Measurements from ENCODE around the gene CDC73. TPM values are rescaled to one million over a fixed set of nuclear protein-coding genes. Genes with fewer than 3 reads are reported as not detected.

The CDC73 gene
- total and polyA plus RNA-seq, 2 of the 13 experiments (the other 11 are each of a cell fraction or from before 2014, with no cell fraction given) = 20.2 to 26.3 TPM

DNA sequence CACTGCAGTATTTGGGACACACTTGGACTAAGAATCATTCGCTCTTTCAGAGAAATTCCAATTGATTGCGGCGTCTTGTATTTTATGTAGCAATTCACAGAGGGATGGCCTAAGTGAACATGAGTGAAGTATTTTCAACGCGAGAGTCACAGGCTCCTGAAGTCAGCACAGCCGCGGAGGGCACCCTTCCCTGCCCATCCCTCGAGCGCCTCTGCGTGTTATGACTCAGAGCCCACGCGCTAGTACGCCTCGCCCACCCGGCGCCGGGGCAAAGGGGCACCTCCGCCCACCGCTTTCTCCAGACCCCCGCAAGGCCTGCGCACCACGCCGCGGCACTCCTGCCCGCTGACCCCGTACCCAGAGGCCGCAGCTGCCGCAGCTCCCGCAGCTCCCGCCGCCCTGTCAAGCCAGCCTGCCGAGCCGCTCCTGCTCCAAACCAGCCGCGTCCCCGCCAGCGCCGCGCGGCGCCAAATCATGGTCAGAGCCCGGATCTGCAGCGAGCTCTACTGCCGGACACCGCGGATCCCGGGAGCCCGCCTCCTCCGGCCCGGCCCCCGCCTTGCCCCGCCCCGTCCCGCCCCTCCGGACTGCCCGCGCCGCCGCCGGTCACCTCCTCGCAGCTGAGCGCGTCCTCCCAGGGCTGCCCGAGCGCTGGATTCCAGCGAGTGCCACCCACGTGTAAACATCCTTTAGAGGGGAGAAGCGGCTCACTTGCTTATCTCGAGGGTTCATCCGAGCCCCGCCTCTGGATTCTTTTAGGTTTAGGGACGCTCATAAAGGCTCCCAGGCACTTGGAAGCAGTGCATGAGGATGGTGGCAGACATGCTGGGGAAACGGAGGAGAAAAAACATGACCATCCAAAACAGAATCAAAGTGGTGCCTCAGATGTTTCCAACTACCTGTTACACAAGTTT is 16.7 kb upstream of the CDC73 start, which contains the start of gene GLRX2 (continued):
- TF ChIP-seq, protein P1, sequence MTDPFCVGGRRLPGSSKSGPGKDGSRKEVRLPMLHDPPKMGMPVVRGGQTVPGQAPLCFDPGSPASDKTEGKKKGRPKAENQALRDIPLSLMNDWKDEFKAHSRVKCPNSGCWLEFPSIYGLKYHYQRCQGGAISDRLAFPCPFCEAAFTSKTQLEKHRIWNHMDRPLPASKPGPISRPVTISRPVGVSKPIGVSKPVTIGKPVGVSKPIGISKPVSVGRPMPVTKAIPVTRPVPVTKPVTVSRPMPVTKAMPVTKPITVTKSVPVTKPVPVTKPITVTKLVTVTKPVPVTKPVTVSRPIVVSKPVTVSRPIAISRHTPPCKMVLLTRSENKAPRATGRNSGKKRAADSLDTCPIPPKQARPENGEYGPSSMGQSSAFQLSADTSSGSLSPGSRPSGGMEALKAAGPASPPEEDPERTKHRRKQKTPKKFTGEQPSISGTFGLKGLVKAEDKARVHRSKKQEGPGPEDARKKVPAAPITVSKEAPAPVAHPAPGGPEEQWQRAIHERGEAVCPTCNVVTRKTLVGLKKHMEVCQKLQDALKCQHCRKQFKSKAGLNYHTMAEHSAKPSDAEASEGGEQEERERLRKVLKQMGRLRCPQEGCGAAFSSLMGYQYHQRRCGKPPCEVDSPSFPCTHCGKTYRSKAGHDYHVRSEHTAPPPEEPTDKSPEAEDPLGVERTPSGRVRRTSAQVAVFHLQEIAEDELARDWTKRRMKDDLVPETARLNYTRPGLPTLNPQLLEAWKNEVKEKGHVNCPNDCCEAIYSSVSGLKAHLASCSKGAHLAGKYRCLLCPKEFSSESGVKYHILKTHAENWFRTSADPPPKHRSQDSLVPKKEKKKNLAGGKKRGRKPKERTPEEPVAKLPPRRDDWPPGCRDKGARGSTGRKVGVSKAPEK (CRISPR knock-in tag; IDR thresholded peaks at IDR 0.05; ENCODE audit: borderline replicate concordance) = no peak
- TF ChIP-seq, protein P2, sequence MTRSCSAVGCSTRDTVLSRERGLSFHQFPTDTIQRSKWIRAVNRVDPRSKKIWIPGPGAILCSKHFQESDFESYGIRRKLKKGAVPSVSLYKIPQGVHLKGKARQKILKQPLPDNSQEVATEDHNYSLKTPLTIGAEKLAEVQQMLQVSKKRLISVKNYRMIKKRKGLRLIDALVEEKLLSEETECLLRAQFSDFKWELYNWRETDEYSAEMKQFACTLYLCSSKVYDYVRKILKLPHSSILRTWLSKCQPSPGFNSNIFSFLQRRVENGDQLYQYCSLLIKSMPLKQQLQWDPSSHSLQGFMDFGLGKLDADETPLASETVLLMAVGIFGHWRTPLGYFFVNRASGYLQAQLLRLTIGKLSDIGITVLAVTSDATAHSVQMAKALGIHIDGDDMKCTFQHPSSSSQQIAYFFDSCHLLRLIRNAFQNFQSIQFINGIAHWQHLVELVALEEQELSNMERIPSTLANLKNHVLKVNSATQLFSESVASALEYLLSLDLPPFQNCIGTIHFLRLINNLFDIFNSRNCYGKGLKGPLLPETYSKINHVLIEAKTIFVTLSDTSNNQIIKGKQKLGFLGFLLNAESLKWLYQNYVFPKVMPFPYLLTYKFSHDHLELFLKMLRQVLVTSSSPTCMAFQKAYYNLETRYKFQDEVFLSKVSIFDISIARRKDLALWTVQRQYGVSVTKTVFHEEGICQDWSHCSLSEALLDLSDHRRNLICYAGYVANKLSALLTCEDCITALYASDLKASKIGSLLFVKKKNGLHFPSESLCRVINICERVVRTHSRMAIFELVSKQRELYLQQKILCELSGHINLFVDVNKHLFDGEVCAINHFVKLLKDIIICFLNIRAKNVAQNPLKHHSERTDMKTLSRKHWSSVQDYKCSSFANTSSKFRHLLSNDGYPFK (CRISPR knock-in tag; IDR thresholded peaks at IDR 0.05; ENCODE audit: borderline replicate concordance) = 0 out of 2 replicates have a peak, but pooled peaks have one; percentile 36
- TF ChIP-seq MTF2 (CRISPR knock-in tag; IDR thresholded peaks at IDR 0.05; ENCODE audit: borderline replicate concordance) (no peak), MED1 (CRISPR knock-in tag; IDR thresholded peaks at IDR 0.05) (peak; percentile 66), NFE2 (CRISPR knock-in tag; IDR thresholded peaks at IDR 0.05) (no peak), KMT2B (CRISPR knock-in tag; IDR thresholded peaks at IDR 0.05) (peak; percentile 55; the same call in 1 of the 2 replicates), ZMAT3 (CRISPR knock-in tag; conservative IDR thresholded peaks at IDR 0.05) (peak; percentile 69), STAG1 (CRISPR knock-in tag; IDR thresholded peaks at IDR 0.05) (peak; percentile 59), EP300 (IDR thresholded peaks at IDR 0.05; ENCODE audit: low read depth in 2 of 2, low read length in 2 of 2) (peak in 1 of 2 experiments; percentile 39; a peak in 1 of 4 replicates), EP300 (CRISPR knock-in tag; IDR thresholded peaks at IDR 0.05; ENCODE audit: borderline replicate concordance) (no peak), DMAP1 (CRISPR knock-in tag; IDR thresholded peaks at IDR 0.05) (peak; percentile 32; the same call in 1 of the 2 replicates), ZNF33A (CRISPR knock-in tag; IDR thresholded peaks at IDR 0.05; ENCODE audit: borderline replicate concordance) (0 out of 2 replicates have a peak, but pooled peaks have one; percentile 53)
- TF ChIP-seq, protein P3, sequence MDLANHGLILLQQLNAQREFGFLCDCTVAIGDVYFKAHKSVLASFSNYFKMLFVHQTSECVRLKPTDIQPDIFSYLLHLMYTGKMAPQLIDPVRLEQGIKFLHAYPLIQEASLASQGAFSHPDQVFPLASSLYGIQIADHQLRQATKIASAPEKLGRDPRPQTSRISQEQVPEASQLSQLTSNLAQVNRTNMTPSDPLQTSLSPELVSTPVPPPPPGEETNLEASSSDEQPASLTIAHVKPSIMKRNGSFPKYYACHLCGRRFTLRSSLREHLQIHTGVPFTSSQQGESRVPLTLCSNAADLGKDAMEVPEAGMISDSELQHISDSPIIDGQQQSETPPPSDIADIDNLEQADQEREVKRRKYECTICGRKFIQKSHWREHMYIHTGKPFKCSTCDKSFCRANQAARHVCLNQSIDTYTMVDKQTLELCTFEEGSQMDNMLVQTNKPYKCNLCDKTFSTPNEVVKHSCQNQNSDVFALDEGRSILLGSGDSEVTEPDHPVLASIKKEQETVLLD (CRISPR knock-in tag; IDR thresholded peaks at IDR 0.05; ENCODE audit: low read depth) = peak; percentile 82
- TF ChIP-seq, protein P4, sequence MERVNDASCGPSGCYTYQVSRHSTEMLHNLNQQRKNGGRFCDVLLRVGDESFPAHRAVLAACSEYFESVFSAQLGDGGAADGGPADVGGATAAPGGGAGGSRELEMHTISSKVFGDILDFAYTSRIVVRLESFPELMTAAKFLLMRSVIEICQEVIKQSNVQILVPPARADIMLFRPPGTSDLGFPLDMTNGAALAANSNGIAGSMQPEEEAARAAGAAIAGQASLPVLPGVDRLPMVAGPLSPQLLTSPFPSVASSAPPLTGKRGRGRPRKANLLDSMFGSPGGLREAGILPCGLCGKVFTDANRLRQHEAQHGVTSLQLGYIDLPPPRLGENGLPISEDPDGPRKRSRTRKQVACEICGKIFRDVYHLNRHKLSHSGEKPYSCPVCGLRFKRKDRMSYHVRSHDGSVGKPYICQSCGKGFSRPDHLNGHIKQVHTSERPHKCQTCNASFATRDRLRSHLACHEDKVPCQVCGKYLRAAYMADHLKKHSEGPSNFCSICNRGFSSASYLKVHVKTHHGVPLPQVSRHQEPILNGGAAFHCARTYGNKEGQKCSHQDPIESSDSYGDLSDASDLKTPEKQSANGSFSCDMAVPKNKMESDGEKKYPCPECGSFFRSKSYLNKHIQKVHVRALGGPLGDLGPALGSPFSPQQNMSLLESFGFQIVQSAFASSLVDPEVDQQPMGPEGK (CRISPR knock-in tag; IDR thresholded peaks at IDR 0.05) = peak; percentile 42; the same call in 1 of the 2 replicates
- TF ChIP-seq, protein P5, sequence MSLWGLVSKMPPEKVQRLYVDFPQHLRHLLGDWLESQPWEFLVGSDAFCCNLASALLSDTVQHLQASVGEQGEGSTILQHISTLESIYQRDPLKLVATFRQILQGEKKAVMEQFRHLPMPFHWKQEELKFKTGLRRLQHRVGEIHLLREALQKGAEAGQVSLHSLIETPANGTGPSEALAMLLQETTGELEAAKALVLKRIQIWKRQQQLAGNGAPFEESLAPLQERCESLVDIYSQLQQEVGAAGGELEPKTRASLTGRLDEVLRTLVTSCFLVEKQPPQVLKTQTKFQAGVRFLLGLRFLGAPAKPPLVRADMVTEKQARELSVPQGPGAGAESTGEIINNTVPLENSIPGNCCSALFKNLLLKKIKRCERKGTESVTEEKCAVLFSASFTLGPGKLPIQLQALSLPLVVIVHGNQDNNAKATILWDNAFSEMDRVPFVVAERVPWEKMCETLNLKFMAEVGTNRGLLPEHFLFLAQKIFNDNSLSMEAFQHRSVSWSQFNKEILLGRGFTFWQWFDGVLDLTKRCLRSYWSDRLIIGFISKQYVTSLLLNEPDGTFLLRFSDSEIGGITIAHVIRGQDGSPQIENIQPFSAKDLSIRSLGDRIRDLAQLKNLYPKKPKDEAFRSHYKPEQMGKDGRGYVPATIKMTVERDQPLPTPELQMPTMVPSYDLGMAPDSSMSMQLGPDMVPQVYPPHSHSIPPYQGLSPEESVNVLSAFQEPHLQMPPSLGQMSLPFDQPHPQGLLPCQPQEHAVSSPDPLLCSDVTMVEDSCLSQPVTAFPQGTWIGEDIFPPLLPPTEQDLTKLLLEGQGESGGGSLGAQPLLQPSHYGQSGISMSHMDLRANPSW (CRISPR knock-in tag; IDR thresholded peaks at IDR 0.05; ENCODE audit: borderline replicate concordance) = no peak; the same call in 1 of the 2 replicates

Measured in HepG2 (cell line).